Bronchial epithelial cell (primary cell): Measurements from ENCODE around the gene STAT3. TPM values are rescaled to one million over a fixed set of nuclear protein-coding genes. Genes with fewer than 3 reads are reported as not detected.
A peak's percentile ranks its signal among the peaks of the same experiment; 100 is the strongest.

Experiments used
- DNase-seq: peaks from one replicate; pipeline ENCODE4 v3.0.0-alpha.2; 2010; ENCODE audit warnings: low read depth
- FAIRE-seq: peaks from 2 replicates; lab custom pipeline; 2011; peaks lifted over from hg19 to GRCh38; lab: Jason Lieb, UNC
- H3K27me3 ChIP-seq: 2 replicates; pipeline ENCODE4 v1.5.1; 2011; ENCODE audit warnings: low read length; ENCODE audit not compliant: control insufficient read depth, insufficient read depth
- H3K36me3 ChIP-seq: 2 replicates; pipeline ENCODE4 v1.5.1; 2011; ENCODE audit warnings: low read length; ENCODE audit not compliant: control insufficient read depth, insufficient read depth
- H3K4me3 ChIP-seq: 2 replicates; pipeline ENCODE4 v1.5.1; 2011; ENCODE audit warnings: mild to moderate bottlenecking, low read depth, low read length, control low read depth
- total RNA-seq: library from RNA; depleted of rRNA; stranded (reverse); fragments of >200 nt; gene quantifications from 2 replicates; pipeline ENCODE4 v1.2.1, GENCODE V29; 2014
- TF ChIP-seq, protein P1 (sequence below): IDR thresholded peaks from 2 replicates; pipeline ENCODE4 v1.5.1; 2011; ENCODE audit warnings: mild to moderate bottlenecking, moderate library complexity, low read length, control low read depth, inconsistent platforms; ENCODE audit not compliant: insufficient read depth, severe bottlenecking

STAT3 gene
- total RNA-seq, 1 donor from 2014 or later, result 40.0 TPM

DNA sequence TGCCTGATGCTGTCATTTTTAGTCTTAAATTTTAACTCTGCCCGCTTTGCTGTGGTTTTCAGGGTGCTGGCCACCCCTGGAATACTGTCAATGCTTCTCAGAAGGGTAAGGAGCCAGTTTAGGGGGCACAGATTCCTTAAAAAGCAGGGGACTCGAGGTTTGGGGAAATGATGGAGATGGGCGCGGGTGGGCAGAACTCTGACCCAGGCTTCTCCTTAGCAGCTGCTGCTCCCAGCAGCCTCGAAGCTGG, 76.3 kb downstream of the STAT3 start:
- FAIRE-seq (no peak), DNase-seq (no peak)
- TF ChIP-seq, protein P1, sequence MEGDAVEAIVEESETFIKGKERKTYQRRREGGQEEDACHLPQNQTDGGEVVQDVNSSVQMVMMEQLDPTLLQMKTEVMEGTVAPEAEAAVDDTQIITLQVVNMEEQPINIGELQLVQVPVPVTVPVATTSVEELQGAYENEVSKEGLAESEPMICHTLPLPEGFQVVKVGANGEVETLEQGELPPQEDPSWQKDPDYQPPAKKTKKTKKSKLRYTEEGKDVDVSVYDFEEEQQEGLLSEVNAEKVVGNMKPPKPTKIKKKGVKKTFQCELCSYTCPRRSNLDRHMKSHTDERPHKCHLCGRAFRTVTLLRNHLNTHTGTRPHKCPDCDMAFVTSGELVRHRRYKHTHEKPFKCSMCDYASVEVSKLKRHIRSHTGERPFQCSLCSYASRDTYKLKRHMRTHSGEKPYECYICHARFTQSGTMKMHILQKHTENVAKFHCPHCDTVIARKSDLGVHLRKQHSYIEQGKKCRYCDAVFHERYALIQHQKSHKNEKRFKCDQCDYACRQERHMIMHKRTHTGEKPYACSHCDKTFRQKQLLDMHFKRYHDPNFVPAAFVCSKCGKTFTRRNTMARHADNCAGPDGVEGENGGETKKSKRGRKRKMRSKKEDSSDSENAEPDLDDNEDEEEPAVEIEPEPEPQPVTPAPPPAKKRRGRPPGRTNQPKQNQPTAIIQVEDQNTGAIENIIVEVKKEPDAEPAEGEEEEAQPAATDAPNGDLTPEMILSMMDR, result no peak
- Histone ChIP-seq H3K36me3 (peaks cover 8% of the 10 kb centered on the region), H3K27me3 (no peaks in the 10 kb centered on the region), H3K4me3 (no peak overlapping the region)

- H3K4me3 ChIP-seq, result no peak overlapping the region
- FAIRE-seq (peak; percentile 62), DNase-seq (peak; percentile 64)
- TF ChIP-seq, protein P1, result no peak
- H3K36me3 ChIP-seq, result peaks cover 5% of the 10 kb centered on the region
- no peaks in the 10 kb centered on the region for H3K27me3 ChIP-seq
Measured at GRCh38 chr17:42311240-42312034, 76.8 kb downstream of the STAT3 start.

GRCh38 chr17:42310787-42311215, 77.4 kb downstream of the STAT3 start:
- peaks cover 3% of the 10 kb centered on the region for H3K36me3 ChIP-seq
- no peaks in the 10 kb centered on the region for H3K27me3 ChIP-seq
- DNase-seq (no peak), FAIRE-seq (no peak)
- no peak overlapping the region for H3K4me3 ChIP-seq
- TF ChIP-seq, protein P1, result no peak

DNA sequence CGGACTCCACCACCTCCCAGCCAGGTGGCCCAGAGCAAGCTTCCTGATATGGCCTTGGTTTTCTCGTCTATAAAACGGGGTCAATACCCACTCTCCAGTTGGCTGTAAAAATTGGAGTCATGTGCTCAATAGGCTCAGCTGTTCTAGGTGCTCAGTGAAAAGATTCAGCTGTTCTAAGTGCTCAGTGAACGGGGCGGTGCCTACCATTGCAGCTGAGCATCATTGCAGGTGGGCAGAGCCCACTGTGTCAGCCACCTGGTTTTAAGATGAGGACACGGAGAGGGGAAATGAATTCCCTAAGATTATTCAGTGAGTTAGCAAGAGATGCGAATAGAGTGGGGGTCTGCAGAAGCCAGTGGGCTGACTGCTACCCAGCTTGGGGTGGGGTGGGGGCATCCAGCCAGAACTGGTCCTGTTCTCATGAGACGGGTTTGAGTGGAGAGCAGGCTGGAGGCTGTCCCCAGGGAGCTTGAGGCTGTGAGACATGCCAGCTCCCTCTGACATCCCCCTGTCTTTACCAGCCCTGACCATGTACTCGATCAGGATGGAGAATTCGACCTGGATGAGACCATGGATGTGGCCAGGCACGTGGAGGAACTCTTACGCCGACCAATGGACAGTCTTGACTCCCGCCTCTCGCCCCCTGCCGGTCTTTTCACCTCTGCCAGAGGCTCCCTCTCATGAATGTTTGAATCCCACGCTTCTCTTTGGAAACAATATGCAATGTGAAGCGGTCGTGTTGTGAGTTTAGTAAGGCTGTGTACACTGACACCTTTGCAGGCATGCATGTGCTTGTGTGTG, 78.1 kb downstream of the STAT3 start:
- Histone ChIP-seq H3K4me3 (no peak overlapping the region), H3K36me3 (no peaks in the 10 kb centered on the region), H3K27me3 (no peaks in the 10 kb centered on the region)
- DNase-seq, result no peak
- TF ChIP-seq, protein P1, result peak; percentile 26
- FAIRE-seq, result peak; percentile 32

DNA sequence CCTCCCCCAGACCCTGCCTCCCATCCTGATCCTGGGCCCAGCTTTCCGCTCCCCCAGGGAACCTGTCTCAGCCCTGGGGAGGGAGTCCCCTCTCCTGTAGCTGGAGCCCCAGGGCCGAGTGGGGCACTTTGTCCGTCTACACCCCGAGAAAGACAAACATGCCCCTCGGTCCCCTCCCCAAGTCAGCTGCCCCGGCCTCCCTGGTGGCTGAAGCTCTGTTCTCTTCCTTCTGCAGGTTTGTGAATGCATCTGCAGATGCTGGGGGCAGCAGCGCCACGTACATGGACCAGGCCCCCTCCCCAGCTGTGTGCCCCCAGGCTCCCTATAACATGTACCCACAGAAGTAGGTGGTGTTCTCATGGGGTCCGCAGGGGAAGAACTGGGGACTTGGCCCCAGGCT, 79.1 kb downstream of the STAT3 start:
- Histone ChIP-seq H3K4me3 (no peak overlapping the region), H3K27me3 (no peaks in the 10 kb centered on the region), H3K36me3 (no peaks in the 10 kb centered on the region)
- FAIRE-seq, result no peak
- no peak for DNase-seq
- TF ChIP-seq, protein P1, result no peak
